K562 (cell line): ENCODE results near the gene SAPCD1. TPM values are rescaled to one million over a fixed set of nuclear protein-coding genes. Genes with fewer than 3 reads are reported as not detected.

Source experiments
- BRF1 ChIP-seq: IDR thresholded peaks from 3 replicates; pipeline ENCODE4 v1.6.1; 2011; ENCODE audit warnings: borderline replicate concordance, mild to moderate bottlenecking; ENCODE audit not compliant: insufficient read length; ENCODE audit errors: extremely low read depth
- CBX2 ChIP-seq: fragments of 200-600 bp; sonication (generic); IDR thresholded peaks from one replicate; pipeline ENCODE4 v1.6.1; 2012; ENCODE audit warnings: mild to moderate bottlenecking, low read length, inconsistent platforms; ENCODE audit not compliant: insufficient read depth, poor library complexity, severe bottlenecking
- ELF4 ChIP-seq: fragments of 450-650 bp; formaldehyde crosslinking; IDR thresholded peaks from 2 replicates; pipeline ENCODE4 v1.4.0; 2022; ENCODE audit warnings: missing genetic modification characterization
- HDAC1 ChIP-seq, 2 experiments: fragments of 450-650 bp; IDR thresholded peaks; 2 replicates each; pipeline ENCODE4 v1.6.1; 2016 to 2017; ENCODE audit warnings: inconsistent platforms in 1 of 2, mild to moderate bottlenecking in 1 of 2, moderate library complexity in 1 of 2
- MAFG ChIP-seq: fragments of 450-650 bp; conservative IDR thresholded peaks from 2 replicates; pipeline ENCODE4 v1.6.1; 2016; ENCODE audit warnings: missing genetic modification characterization, missing compliant biosample characterization
- NFXL1 ChIP-seq: fragments of 450-650 bp; formaldehyde crosslinking; IDR thresholded peaks from 2 replicates; pipeline ENCODE4 v1.4.0; 2021; ENCODE audit warnings: mild to moderate bottlenecking
- RAD21 ChIP-seq, 2 experiments: fragments of 250-450 bp in 1 of 2; fragments of 450-650 bp in 1 of 2; sonication (Bioruptor Pico) in 1 of 2; formaldehyde crosslinking in 1 of 2; IDR thresholded peaks in 1 of 2; conservative IDR thresholded peaks in 1 of 2; 2 replicates each; pipeline versions ENCODE4 v1.4.0 to v1.8.0; 2020 to 2022; ENCODE audit warnings: mild to moderate bottlenecking in 2 of 2, moderate library complexity in 1 of 2
- WHSC1 ChIP-seq: IDR thresholded peaks from one replicate; pipeline ENCODE4 v1.6.1; 2012; ENCODE audit warnings: low read length, control low read depth, inconsistent platforms
- ZNF23 ChIP-seq: fragments of 250-450 bp; sonication (Bioruptor Pico); IDR thresholded peaks from 2 replicates; pipeline ENCODE4 v1.4.0; 2020; ENCODE audit warnings: mild to moderate bottlenecking
- polyA plus RNA-seq, 8 experiments: library from polyadenylated mRNA; depleted of rRNA in 4 of 8; stranded (reverse) in 5 of 8; unstranded in 3 of 8; fragments of >200 nt; fragmentation: Nextera tagmentation in 2 of 8; fragmentation: Illumina TruSeq in 1 of 8; extraction: Ambion mirVana in 2 of 8; extraction: Trizol in 1 of 8; gene quantifications; 2 replicates each; pipeline versions ENCODE4 v1.2.1 to v1.2.3, GENCODE V29; 2011 to 2014; ENCODE audit warnings: inconsistent platforms in 1 of 8, missing spikeins in 1 of 8
- total RNA-seq, 7 experiments: library from RNA; depleted of rRNA in 6 of 7; stranded (reverse); fragments of >200 nt in 6 of 7; fragmentation: Illumina TruSeq in 2 of 7; extraction: Trizol in 2 of 7; gene quantifications; 2 replicates each; pipeline versions ENCODE4 v1.2.1 to v1.2.3, GENCODE V29; 2011 to 2021; ENCODE audit warnings: low replicate concordance in 1 of 7
- TF ChIP-seq, protein P1 (sequence below): sonication (generic); formaldehyde crosslinking; IDR thresholded peaks from 2 replicates; pipeline ENCODE4 v1.8.0; 2022; ENCODE audit warnings: missing genetic modification reagents, mild to moderate bottlenecking, borderline replicate concordance
- TF ChIP-seq, protein P2 (sequence below), 2 experiments: IDR thresholded peaks; 2 replicates each; pipeline ENCODE4 v1.6.1; 2011; ENCODE audit warnings: borderline replicate concordance in 1 of 2, control low read depth in 1 of 2, low read depth in 1 of 2, low read length in 1 of 2, mild to moderate bottlenecking in 1 of 2, mixed read lengths in 1 of 2, moderate library complexity in 1 of 2; ENCODE audit not compliant: insufficient read depth in 1 of 2, insufficient read length in 1 of 2, poor library complexity in 1 of 2, severe bottlenecking in 1 of 2; ENCODE audit errors: extremely low read depth in 1 of 2
- TF ChIP-seq, protein P3 (sequence below): conservative IDR thresholded peaks from 2 replicates; pipeline ENCODE4 v1.6.1; 2011; ENCODE audit warnings: low read depth, mild to moderate bottlenecking, low read length; ENCODE audit not compliant: control insufficient read depth
- TF ChIP-seq, protein P4 (sequence below): fragments of 250-450 bp; sonication (Bioruptor Pico); IDR thresholded peaks from 2 replicates; pipeline ENCODE4 v1.5.0; 2021
- TF ChIP-seq, protein P5 (sequence below): fragments of 250-450 bp; sonication (Bioruptor Pico); IDR thresholded peaks from 2 replicates; pipeline ENCODE4 v1.4.0; 2020; ENCODE audit warnings: borderline replicate concordance
- TF ChIP-seq, protein P6 (sequence below): fragments of 450-650 bp; IDR thresholded peaks from 2 replicates; pipeline ENCODE4 v1.7.1; 2018; ENCODE audit warnings: mild to moderate bottlenecking, low read depth; ENCODE audit not compliant: partially characterized antibody

SAPCD1 gene
- total and polyA plus RNA-seq, 9 of the 15 experiments (the other 6 are each of a cell fraction or from before 2014, with no cell fraction given) = 2.6 to 30.2 (median 7.4) TPM

DNA sequence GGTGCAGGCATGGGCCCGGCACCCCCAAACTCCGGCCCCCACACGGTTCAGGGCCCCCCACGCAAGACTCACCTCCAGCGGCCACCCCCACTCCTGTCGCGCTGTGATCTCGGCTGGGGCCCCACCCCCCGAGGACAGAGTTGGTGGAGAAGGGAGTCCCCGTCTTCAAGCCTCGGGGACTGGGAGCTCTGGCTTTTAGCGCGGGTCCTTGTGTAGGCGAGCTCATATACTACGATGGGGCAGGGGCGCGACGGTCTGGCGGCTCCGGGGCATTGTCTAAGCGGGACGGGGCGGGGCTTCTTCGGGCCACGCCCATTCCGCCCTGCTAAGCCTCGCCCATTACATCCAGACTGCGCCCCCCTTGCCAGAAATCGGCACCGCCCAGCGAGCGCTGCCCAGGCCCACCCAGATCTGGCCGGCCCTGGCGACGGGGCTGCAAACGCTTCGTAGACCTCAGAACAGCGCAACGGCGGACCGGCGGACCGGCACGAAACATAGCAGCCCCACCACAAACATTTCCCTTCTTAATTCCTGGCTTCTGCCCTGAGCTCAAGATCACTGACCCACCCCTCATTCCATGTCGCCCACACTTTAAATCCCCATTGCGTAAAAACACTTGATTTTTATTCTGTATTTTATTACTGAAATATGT lies 32.4 kb upstream of the SAPCD1 start (continued):
- TF ChIP-seq WHSC1 (no peak), CBX2 (no peak), RAD21 (CRISPR knock-in tag; conservative IDR thresholded peaks at IDR 0.05 in 1 of 2, IDR thresholded peaks at IDR 0.05 in 1 of 2) (peak; percentile 35 to 60), MAFG (tag) (no peak), ELF4 (CRISPR knock-in tag) (peak; percentile 99), NFXL1 (CRISPR knock-in tag) (peak; percentile 94), ZNF23 (CRISPR knock-in tag) (peak; percentile 93), BRF1 (no peak), HDAC1 (IDR thresholded peaks at IDR 0.05) (peak in 1 of 2 experiments; percentile 28; a peak in 1 of 4 replicates)
- TF ChIP-seq, protein P1, sequence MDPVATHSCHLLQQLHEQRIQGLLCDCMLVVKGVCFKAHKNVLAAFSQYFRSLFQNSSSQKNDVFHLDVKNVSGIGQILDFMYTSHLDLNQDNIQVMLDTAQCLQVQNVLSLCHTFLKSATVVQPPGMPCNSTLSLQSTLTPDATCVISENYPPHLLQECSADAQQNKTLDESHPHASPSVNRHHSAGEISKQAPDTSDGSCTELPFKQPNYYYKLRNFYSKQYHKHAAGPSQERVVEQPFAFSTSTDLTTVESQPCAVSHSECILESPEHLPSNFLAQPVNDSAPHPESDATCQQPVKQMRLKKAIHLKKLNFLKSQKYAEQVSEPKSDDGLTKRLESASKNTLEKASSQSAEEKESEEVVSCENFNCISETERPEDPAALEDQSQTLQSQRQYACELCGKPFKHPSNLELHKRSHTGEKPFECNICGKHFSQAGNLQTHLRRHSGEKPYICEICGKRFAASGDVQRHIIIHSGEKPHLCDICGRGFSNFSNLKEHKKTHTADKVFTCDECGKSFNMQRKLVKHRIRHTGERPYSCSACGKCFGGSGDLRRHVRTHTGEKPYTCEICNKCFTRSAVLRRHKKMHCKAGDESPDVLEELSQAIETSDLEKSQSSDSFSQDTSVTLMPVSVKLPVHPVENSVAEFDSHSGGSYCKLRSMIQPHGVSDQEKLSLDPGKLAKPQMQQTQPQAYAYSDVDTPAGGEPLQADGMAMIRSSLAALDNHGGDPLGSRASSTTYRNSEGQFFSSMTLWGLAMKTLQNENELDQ (CRISPR knock-in tag) = 0 out of 2 replicates have a peak, but pooled peaks have one; percentile 56
- TF ChIP-seq, protein P2, sequence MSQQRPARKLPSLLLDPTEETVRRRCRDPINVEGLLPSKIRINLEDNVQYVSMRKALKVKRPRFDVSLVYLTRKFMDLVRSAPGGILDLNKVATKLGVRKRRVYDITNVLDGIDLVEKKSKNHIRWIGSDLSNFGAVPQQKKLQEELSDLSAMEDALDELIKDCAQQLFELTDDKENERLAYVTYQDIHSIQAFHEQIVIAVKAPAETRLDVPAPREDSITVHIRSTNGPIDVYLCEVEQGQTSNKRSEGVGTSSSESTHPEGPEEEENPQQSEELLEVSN (IDR thresholded peaks at IDR 0.05; ENCODE audit: borderline replicate concordance in 1 of 2, extremely low read depth in 1 of 2, insufficient read depth in 1 of 2, insufficient read length in 1 of 2, low read depth in 1 of 2, low read length in 1 of 2, poor library complexity in 1 of 2, severe bottlenecking in 1 of 2) = peak in 1 of 2 experiments; percentile 15
- TF ChIP-seq, protein P3, sequence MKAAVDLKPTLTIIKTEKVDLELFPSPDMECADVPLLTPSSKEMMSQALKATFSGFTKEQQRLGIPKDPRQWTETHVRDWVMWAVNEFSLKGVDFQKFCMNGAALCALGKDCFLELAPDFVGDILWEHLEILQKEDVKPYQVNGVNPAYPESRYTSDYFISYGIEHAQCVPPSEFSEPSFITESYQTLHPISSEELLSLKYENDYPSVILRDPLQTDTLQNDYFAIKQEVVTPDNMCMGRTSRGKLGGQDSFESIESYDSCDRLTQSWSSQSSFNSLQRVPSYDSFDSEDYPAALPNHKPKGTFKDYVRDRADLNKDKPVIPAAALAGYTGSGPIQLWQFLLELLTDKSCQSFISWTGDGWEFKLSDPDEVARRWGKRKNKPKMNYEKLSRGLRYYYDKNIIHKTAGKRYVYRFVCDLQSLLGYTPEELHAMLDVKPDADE = peak; percentile 71; the same call in 1 of the 2 replicates
- TF ChIP-seq, protein P4, sequence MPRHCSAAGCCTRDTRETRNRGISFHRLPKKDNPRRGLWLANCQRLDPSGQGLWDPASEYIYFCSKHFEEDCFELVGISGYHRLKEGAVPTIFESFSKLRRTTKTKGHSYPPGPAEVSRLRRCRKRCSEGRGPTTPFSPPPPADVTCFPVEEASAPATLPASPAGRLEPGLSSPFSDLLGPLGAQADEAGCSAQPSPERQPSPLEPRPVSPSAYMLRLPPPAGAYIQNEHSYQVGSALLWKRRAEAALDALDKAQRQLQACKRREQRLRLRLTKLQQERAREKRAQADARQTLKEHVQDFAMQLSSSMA (CRISPR knock-in tag) = peak; percentile 97
- TF ChIP-seq, protein P5, sequence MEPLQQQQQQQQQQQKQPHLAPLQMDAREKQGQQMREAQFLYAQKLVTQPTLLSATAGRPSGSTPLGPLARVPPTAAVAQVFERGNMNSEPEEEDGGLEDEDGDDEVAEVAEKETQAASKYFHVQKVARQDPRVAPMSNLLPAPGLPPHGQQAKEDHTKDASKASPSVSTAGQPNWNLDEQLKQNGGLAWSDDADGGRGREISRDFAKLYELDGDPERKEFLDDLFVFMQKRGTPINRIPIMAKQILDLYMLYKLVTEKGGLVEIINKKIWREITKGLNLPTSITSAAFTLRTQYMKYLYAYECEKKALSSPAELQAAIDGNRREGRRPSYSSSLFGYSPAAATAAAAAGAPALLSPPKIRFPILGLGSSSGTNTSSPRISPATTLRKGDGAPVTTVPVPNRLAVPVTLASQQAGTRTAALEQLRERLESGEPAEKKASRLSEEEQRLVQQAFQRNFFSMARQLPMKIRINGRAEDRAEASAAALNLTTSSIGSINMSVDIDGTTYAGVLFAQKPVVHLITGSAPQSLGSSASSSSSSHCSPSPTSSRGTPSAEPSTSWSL (CRISPR knock-in tag) = peak; percentile 90; the same call in 1 of the 2 replicates
- TF ChIP-seq, protein P6, sequence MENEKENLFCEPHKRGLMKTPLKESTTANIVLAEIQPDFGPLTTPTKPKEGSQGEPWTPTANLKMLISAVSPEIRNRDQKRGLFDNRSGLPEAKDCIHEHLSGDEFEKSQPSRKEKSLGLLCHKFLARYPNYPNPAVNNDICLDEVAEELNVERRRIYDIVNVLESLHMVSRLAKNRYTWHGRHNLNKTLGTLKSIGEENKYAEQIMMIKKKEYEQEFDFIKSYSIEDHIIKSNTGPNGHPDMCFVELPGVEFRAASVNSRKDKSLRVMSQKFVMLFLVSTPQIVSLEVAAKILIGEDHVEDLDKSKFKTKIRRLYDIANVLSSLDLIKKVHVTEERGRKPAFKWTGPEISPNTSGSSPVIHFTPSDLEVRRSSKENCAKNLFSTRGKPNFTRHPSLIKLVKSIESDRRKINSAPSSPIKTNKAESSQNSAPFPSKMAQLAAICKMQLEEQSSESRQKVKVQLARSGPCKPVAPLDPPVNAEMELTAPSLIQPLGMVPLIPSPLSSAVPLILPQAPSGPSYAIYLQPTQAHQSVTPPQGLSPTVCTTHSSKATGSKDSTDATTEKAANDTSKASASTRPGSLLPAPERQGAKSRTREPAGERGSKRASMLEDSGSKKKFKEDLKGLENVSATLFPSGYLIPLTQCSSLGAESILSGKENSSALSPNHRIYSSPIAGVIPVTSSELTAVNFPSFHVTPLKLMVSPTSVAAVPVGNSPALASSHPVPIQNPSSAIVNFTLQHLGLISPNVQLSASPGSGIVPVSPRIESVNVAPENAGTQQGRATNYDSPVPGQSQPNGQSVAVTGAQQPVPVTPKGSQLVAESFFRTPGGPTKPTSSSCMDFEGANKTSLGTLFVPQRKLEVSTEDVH = no peak
